ENCODE measurements around the gene TTLL5. TPM values are rescaled to one million over a fixed set of nuclear protein-coding genes. Genes with fewer than 3 reads are reported as not detected.
"Not testable (repeated sequence)": the region's sequence is repeated elsewhere in the genome, so short reads cannot be mapped to it uniquely, and the experiment has no call there.

TTLL5 gene
- total RNA-seq, 5 donors from 2014 or later (not counting 1 experiment from before 2014, with no cell fraction given), result 15.4 to 36.2 (median 22.2) TPM

- Mint-ChIP-seq H3K9me3 (peaks cover 0 to 9% (median 0%) of the 10 kb centered on the region in 3 donors), H3K4me1 (no peaks in the 10 kb centered on the region), H3K27me3 (no peaks in the 10 kb centered on the region), H3K36me3 (peaks cover 19% of the 10 kb centered on the region), H3K27ac (no peak overlapping the region), H3K4me3 (no peak overlapping the region)
- Histone ChIP-seq H3K36me3 (ENCODE audit: control insufficient read depth in 2 of 2, extremely low read depth in 1 of 2, insufficient read depth in 1 of 2, low read length in 1 of 2) (no peaks in the 10 kb centered on the region), H3K27me3 (replicated peaks in 1 of 2; ENCODE audit: control insufficient read depth in 2 of 2, extremely low read depth in 1 of 2, insufficient read depth in 2 of 2, low read length in 1 of 2) (no peaks in the 10 kb centered on the region), H3K9me3 (no peaks in the 10 kb centered on the region), H3K4me1 (ENCODE audit: control insufficient read depth in 1 of 2, extremely low read depth in 1 of 2, insufficient read depth in 2 of 2, low read length in 2 of 2) (no peaks in the 10 kb centered on the region), H3K4me3 (ENCODE audit: control insufficient read depth in 1 of 2, extremely low read depth in 1 of 2, low read length in 1 of 2) (no peak overlapping the region), H3K27ac (ENCODE audit: low read length) (no peak overlapping the region)
- WGBS (ENCODE audit: insufficient coverage), result no CpG with 5 or more reads among the region's 1 CpG
- CTCF ChIA-PET, result interaction anchor here in 1 of 2 donors (1.0 kb wide), 1 partner anchor 11 kb away, joined by 5 read pairs; no protein-coding TSS in a partner anchor
- no peak for ATAC-seq (replicated peaks in 1 of 4)
- DNase-seq, result no peak
- POLR2A ChIA-PET, result no interaction called here
These were observed 256.9 kb downstream of the TTLL5 start for GRCh38 chr14:75917946-75918335.

GRCh38 chr14:75920421-75920820 lies 259.4 kb downstream of the TTLL5 start:
- H3K4me3 Mint-ChIP-seq; DNase-seq; H3K4me1 ChIP-seq (ENCODE audit: control insufficient read depth in 1 of 2, extremely low read depth in 1 of 2, insufficient read depth in 2 of 2, low read length in 2 of 2); H3K9me3 ChIP-seq; H3K27me3 Mint-ChIP-seq; H3K4me1 Mint-ChIP-seq; H3K27ac ChIP-seq (ENCODE audit: low read length); H3K27ac Mint-ChIP-seq; CTCF ChIA-PET; H3K36me3 ChIP-seq (ENCODE audit: control insufficient read depth in 2 of 2, extremely low read depth in 1 of 2, insufficient read depth in 1 of 2, low read length in 1 of 2); H3K27me3 ChIP-seq (replicated peaks in 1 of 2; ENCODE audit: control insufficient read depth in 2 of 2, extremely low read depth in 1 of 2, insufficient read depth in 2 of 2, low read length in 1 of 2); H3K4me3 ChIP-seq (ENCODE audit: control insufficient read depth in 1 of 2, extremely low read depth in 1 of 2, low read length in 1 of 2); ATAC-seq (replicated peaks in 1 of 4); POLR2A ChIA-PET; H3K9me3 Mint-ChIP-seq: not testable (repeated sequence)
- WGBS (ENCODE audit: insufficient coverage), result 80% methylated on average over 1 of the region's 4 CpGs
- peaks cover 16% of the 10 kb centered on the region for H3K36me3 Mint-ChIP-seq

- H3K4me1 ChIP-seq (ENCODE audit: control insufficient read depth in 1 of 2, extremely low read depth in 1 of 2, insufficient read depth in 2 of 2, low read length in 2 of 2); H3K27ac Mint-ChIP-seq; H3K9me3 Mint-ChIP-seq; DNase-seq; H3K4me3 ChIP-seq (ENCODE audit: control insufficient read depth in 1 of 2, extremely low read depth in 1 of 2, low read length in 1 of 2); H3K4me1 Mint-ChIP-seq; H3K36me3 ChIP-seq (ENCODE audit: control insufficient read depth in 2 of 2, extremely low read depth in 1 of 2, insufficient read depth in 1 of 2, low read length in 1 of 2); H3K27ac ChIP-seq (ENCODE audit: low read length); H3K27me3 ChIP-seq (replicated peaks in 1 of 2; ENCODE audit: control insufficient read depth in 2 of 2, extremely low read depth in 1 of 2, insufficient read depth in 2 of 2, low read length in 1 of 2); H3K27me3 Mint-ChIP-seq; ATAC-seq (replicated peaks in 1 of 4); H3K9me3 ChIP-seq; POLR2A ChIA-PET; H3K4me3 Mint-ChIP-seq; CTCF ChIA-PET: not testable (repeated sequence)
- WGBS (ENCODE audit: insufficient coverage), result 97% methylated on average over 22 of the region's 54 CpGs
- H3K36me3 Mint-ChIP-seq, result peaks cover 15% of the 10 kb centered on the region
These were observed 264.2 kb downstream of the TTLL5 start for GRCh38 chr14:75925141-75925840.

GRCh38 chr14:75926431-75927115 lies 265.5 kb downstream of the TTLL5 start:
- Mint-ChIP-seq H3K36me3 (peaks cover 15% of the 10 kb centered on the region), H3K4me1 (no peaks in the 10 kb centered on the region), H3K4me3 (no peak overlapping the region), H3K27ac (no peak overlapping the region), H3K27me3 (no peaks in the 10 kb centered on the region), H3K9me3 (no peaks in the 10 kb centered on the region)
- Histone ChIP-seq H3K4me3 (ENCODE audit: control insufficient read depth in 1 of 2, extremely low read depth in 1 of 2, low read length in 1 of 2) (no peak overlapping the region), H3K27me3 (replicated peaks in 1 of 2; ENCODE audit: control insufficient read depth in 2 of 2, extremely low read depth in 1 of 2, insufficient read depth in 2 of 2, low read length in 1 of 2) (no peaks in the 10 kb centered on the region), H3K27ac (ENCODE audit: low read length) (no peak overlapping the region), H3K4me1 (ENCODE audit: control insufficient read depth in 1 of 2, extremely low read depth in 1 of 2, insufficient read depth in 2 of 2, low read length in 2 of 2) (no peaks in the 10 kb centered on the region), H3K9me3 (no peaks in the 10 kb centered on the region), H3K36me3 (ENCODE audit: control insufficient read depth in 2 of 2, extremely low read depth in 1 of 2, insufficient read depth in 1 of 2, low read length in 1 of 2) (no peaks in the 10 kb centered on the region)
- DNase-seq, result no peak
- POLR2A ChIA-PET, result no interaction called here
- CTCF ChIA-PET, result no interaction called here
- 100% methylated on average over 2 of the region's 4 CpGs for WGBS (ENCODE audit: insufficient coverage)
- ATAC-seq (replicated peaks in 1 of 4), result no peak

GRCh38 chr14:75927564-75928087 lies 266.6 kb downstream of the TTLL5 start:
- POLR2A ChIA-PET, result no interaction called here
- no peaks in the 10 kb centered on the region for H3K4me1 Mint-ChIP-seq
- Histone ChIP-seq H3K4me3 (ENCODE audit: control insufficient read depth in 1 of 2, extremely low read depth in 1 of 2, low read length in 1 of 2) (no peak overlapping the region), H3K27ac (ENCODE audit: low read length) (no peak overlapping the region), H3K4me1 (ENCODE audit: control insufficient read depth in 1 of 2, extremely low read depth in 1 of 2, insufficient read depth in 2 of 2, low read length in 2 of 2) (no peaks in the 10 kb centered on the region), H3K27me3 (replicated peaks in 1 of 2; ENCODE audit: control insufficient read depth in 2 of 2, extremely low read depth in 1 of 2, insufficient read depth in 2 of 2, low read length in 1 of 2) (no peaks in the 10 kb centered on the region), H3K36me3 (ENCODE audit: control insufficient read depth in 2 of 2, extremely low read depth in 1 of 2, insufficient read depth in 1 of 2, low read length in 1 of 2) (no peaks in the 10 kb centered on the region), H3K9me3 (no peaks in the 10 kb centered on the region)
- CTCF ChIA-PET, result no interaction called here
- no peak overlapping the region for H3K4me3 Mint-ChIP-seq
- H3K27me3 Mint-ChIP-seq, result no peaks in the 10 kb centered on the region
- DNase-seq (no peak), ATAC-seq (replicated peaks in 1 of 4) (no peak)
- peaks cover 16% of the 10 kb centered on the region for H3K36me3 Mint-ChIP-seq
- 72% methylated on average over 4 of the region's 6 CpGs for WGBS (ENCODE audit: insufficient coverage)
- H3K27ac Mint-ChIP-seq, result no peak overlapping the region
- H3K9me3 Mint-ChIP-seq, result no peaks in the 10 kb centered on the region

- POLR2A ChIA-PET, result no interaction called here
- DNase-seq, result no peak
- CTCF ChIA-PET, result no interaction called here
- no peak overlapping the region for H3K4me3 ChIP-seq (ENCODE audit: control insufficient read depth in 1 of 2, extremely low read depth in 1 of 2, low read length in 1 of 2)
- no peak overlapping the region for H3K4me3 Mint-ChIP-seq
- peaks cover 21% of the 10 kb centered on the region for H3K36me3 Mint-ChIP-seq
- H3K27ac Mint-ChIP-seq, result no peak overlapping the region
- no peaks in the 10 kb centered on the region for H3K9me3 Mint-ChIP-seq
- H3K4me1 Mint-ChIP-seq, result no peaks in the 10 kb centered on the region
- whole genome bisulfite sequencing (ENCODE audit: insufficient coverage), result 100% methylated on average over 1 of the region's 5 CpGs
- no peak overlapping the region for H3K27ac ChIP-seq (ENCODE audit: low read length)
- ATAC-seq (replicated peaks in 1 of 4), result no peak
- H3K27me3 ChIP-seq (replicated peaks in 1 of 2; ENCODE audit: control insufficient read depth in 2 of 2, extremely low read depth in 1 of 2, insufficient read depth in 2 of 2, low read length in 1 of 2), result no peaks in the 10 kb centered on the region
- H3K36me3 ChIP-seq (ENCODE audit: control insufficient read depth in 2 of 2, extremely low read depth in 1 of 2, insufficient read depth in 1 of 2, low read length in 1 of 2), result no peaks in the 10 kb centered on the region
- no peaks in the 10 kb centered on the region for H3K9me3 ChIP-seq
- no peaks in the 10 kb centered on the region for H3K4me1 ChIP-seq (ENCODE audit: control insufficient read depth in 1 of 2, extremely low read depth in 1 of 2, insufficient read depth in 2 of 2, low read length in 2 of 2)
- H3K27me3 Mint-ChIP-seq, result no peaks in the 10 kb centered on the region
These were observed 267.7 kb downstream of the TTLL5 start for GRCh38 chr14:75928690-75929181.
